Gastrocnemius medialis (tissue), 4 donors: ENCODE data around the gene BNC2. TPM values are rescaled to one million over a fixed set of nuclear protein-coding genes. Genes with fewer than 3 reads are reported as not detected.

ENCODE experiments used
- ATAC-seq, 2 donors: fragments of 150-250 bp; one replicate each; pipeline ENCODE4 v1.9.1; 2016
- DNase-seq, 2 donors: peaks; one replicate each; pipeline ENCODE4 v3.0.0-alpha.2; 2019
- H3K27ac ChIP-seq, 4 donors: fragments of 200-600 bp; sonication (generic); 1 replicate in 1 of 4; 2 replicates in 3 of 4; pipeline ENCODE4 v1.5.1; 2016 to 2018; ENCODE audit warnings: mild to moderate bottlenecking in 2 of 4, moderate library complexity in 1 of 4
- H3K27me3 ChIP-seq, 3 donors: fragments of 200-600 bp; sonication (generic) in 2 of 3; 1 replicate in 1 of 3; 2 replicates in 2 of 3; pipeline versions ENCODE4 v1.5.1 to v1.6.0; 2016 to 2019; ENCODE audit warnings: mild to moderate bottlenecking in 1 of 3, moderate library complexity in 1 of 3
- H3K36me3 ChIP-seq, 2 donors: fragments of 200-600 bp; sonication (generic) in 1 of 2; one replicate each; pipeline ENCODE4 v1.5.1; 2017 to 2018
- H3K4me1 ChIP-seq, 2 donors: fragments of 200-600 bp; sonication (generic) in 1 of 2; one replicate each; pipeline ENCODE4 v1.5.1; 2016 to 2017; ENCODE audit warnings: mild to moderate bottlenecking in 2 of 2
- H3K4me3 ChIP-seq, 4 donors: fragments of 200-600 bp; sonication (generic) in 3 of 4; 1 replicate in 1 of 4; 2 replicates in 3 of 4; pipeline ENCODE4 v1.5.1; 2016 to 2019; ENCODE audit warnings: mild to moderate bottlenecking in 2 of 4
- H3K9me3 ChIP-seq, 3 donors: fragments of 200-600 bp; sonication (generic) in 2 of 3; 1 replicate in 1 of 3; 2 replicates in 2 of 3; pipeline ENCODE4 v1.5.1; 2016 to 2019
- POLR2A ChIP-seq, 2 donors: fragments of 450-650 bp; IDR thresholded peaks; one replicate each; pipeline ENCODE4 v1.6.1; 2017; ENCODE audit warnings: antibody characterized with exemption in 2 of 2, mild to moderate bottlenecking in 2 of 2, moderate library complexity in 2 of 2
- in situ Hi-C, 4 donors: fragments of 200-750 bp; cut with MboI; loops; one replicate each; pipeline versions ENCODE4 v1.15.0 to v1.8.0; 2017; ENCODE audit warnings: low sequenced_read_pairs in 4 of 4
- intact Hi-C: fragments of 100-400 bp; cut with DNase I; formaldehyde crosslinking; loops from one replicate; pipeline ENCODE4 v1.15.1; 2023; ENCODE audit warnings: low total_unique reads
- total RNA-seq, 4 donors: library from RNA; depleted of rRNA; stranded (reverse); fragments of >200 nt; gene quantifications; one replicate each; pipeline versions ENCODE4 v1.1.0 to v1.2.3, GENCODE V29; 2016
- TF ChIP-seq, protein P1 (sequence below), 5 experiments: fragments of 450-650 bp in 3 of 5; fragments of 200-600 bp in 2 of 5; sonication (generic) in 2 of 5; IDR thresholded peaks in 4 of 5; conservative IDR thresholded peaks in 1 of 5; 1 replicate in 4 of 5; 2 replicates in 1 of 5; pipeline ENCODE4 v1.5.1; 2016 to 2019; ENCODE audit warnings: antibody characterized with exemption in 5 of 5, mild to moderate bottlenecking in 3 of 5, moderate library complexity in 3 of 5

Gene BNC2
- total RNA-seq, 4 donors from 2014 or later, result 40.9 to 122 (median 68.7) TPM

DNA sequence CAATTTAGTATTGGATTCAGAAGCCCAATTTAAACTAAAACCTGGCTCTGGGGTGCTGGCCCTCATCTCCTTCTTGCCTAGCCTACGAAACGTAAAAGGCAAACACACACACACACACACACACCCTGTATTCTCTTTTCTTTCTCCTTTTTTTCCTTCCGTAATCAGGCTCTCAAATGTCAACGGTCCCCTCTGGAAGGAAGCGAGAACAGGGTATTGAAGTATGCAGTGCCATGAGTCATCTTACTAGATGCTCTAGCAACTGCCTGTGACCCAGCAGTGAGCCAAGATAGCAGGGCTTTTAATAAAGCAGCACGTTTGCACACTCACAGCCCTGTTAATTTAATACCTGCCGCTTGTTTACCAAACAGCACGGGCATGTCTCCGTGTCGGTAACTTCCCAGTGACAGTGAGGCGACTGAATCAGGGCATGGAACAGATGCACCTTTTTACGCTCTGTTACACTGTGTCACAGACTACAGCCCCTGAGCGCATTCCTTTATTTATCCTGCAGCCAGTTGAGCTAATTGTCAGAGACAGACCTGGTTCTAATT, 243.8 kb downstream of the BNC2 start:
- ATAC-seq (peak; percentile 94 to 95), DNase-seq (peak; percentile 60 to 78)
- TF ChIP-seq POLR2A (IDR thresholded peaks at IDR 0.05), result peak in 1 of 2 donors; percentile 34
- TF ChIP-seq, protein P1, sequence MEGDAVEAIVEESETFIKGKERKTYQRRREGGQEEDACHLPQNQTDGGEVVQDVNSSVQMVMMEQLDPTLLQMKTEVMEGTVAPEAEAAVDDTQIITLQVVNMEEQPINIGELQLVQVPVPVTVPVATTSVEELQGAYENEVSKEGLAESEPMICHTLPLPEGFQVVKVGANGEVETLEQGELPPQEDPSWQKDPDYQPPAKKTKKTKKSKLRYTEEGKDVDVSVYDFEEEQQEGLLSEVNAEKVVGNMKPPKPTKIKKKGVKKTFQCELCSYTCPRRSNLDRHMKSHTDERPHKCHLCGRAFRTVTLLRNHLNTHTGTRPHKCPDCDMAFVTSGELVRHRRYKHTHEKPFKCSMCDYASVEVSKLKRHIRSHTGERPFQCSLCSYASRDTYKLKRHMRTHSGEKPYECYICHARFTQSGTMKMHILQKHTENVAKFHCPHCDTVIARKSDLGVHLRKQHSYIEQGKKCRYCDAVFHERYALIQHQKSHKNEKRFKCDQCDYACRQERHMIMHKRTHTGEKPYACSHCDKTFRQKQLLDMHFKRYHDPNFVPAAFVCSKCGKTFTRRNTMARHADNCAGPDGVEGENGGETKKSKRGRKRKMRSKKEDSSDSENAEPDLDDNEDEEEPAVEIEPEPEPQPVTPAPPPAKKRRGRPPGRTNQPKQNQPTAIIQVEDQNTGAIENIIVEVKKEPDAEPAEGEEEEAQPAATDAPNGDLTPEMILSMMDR (IDR thresholded peaks at IDR 0.05 in 4 of 5, conservative IDR thresholded peaks at IDR 0.05 in 1 of 5), result no peak
- peak overlapping the region in 3 of 4 donors; percentile 9 to 28 (median 19) for H3K4me3 ChIP-seq
- H3K9me3 ChIP-seq, result no peaks in the 10 kb centered on the region
- no peaks in the 10 kb centered on the region for H3K27me3 ChIP-seq
- H3K36me3 ChIP-seq, result no peaks in the 10 kb centered on the region
- in situ Hi-C loops (loop anchor here in 1 of 4 donors (10.0 kb wide), 1 partner anchor 238 kb away; no protein-coding TSS in a partner anchor), intact Hi-C loops (loop anchor here (5.0 kb wide), 1 partner anchor 101 kb away; no protein-coding TSS in a partner anchor)
- peaks cover 22 to 44% of the 10 kb centered on the region in 2 donors for H3K4me1 ChIP-seq
- H3K27ac ChIP-seq, result peak overlapping the region; percentile 72 to 80 (median 79)

DNA sequence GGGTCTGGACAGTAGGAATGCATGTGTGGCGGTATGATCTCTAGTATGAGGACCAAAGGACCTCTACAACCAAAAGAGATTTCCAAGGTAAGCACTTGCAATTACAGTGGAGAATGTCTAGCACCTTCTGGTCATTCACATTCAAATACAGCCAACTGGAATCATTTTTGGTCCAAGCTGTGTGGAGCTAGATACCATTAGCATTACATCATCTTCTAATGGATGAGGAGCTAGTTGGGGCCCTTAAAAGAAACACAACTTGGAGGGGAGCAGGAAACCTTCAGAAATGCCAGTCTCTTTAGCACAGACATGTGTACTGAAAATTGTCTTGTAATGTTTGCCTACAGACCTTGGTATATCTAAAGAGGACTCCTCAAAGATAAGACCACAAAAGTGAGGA, 244.7 kb downstream of the BNC2 start:
- no peaks in the 10 kb centered on the region for H3K36me3 ChIP-seq
- in situ Hi-C loops, result loop anchor here in 1 of 4 donors (10.0 kb wide), 1 partner anchor 239 kb away; no protein-coding TSS in a partner anchor
- peaks cover 22 to 44% of the 10 kb centered on the region in 2 donors for H3K4me1 ChIP-seq
- H3K9me3 ChIP-seq, result no peaks in the 10 kb centered on the region
- H3K27ac ChIP-seq, result peak overlapping the region; percentile 72 to 80 (median 79)
- ATAC-seq (no peak), DNase-seq (no peak)
- no peak overlapping the region for H3K4me3 ChIP-seq
- intact Hi-C loops, result loop anchor here (5.0 kb wide), 1 partner anchor 101 kb away; no protein-coding TSS in a partner anchor
- TF ChIP-seq POLR2A (IDR thresholded peaks at IDR 0.05), result no peak
- TF ChIP-seq, protein P1 (IDR thresholded peaks at IDR 0.05 in 4 of 5, conservative IDR thresholded peaks at IDR 0.05 in 1 of 5), result no peak
- no peaks in the 10 kb centered on the region for H3K27me3 ChIP-seq

DNA sequence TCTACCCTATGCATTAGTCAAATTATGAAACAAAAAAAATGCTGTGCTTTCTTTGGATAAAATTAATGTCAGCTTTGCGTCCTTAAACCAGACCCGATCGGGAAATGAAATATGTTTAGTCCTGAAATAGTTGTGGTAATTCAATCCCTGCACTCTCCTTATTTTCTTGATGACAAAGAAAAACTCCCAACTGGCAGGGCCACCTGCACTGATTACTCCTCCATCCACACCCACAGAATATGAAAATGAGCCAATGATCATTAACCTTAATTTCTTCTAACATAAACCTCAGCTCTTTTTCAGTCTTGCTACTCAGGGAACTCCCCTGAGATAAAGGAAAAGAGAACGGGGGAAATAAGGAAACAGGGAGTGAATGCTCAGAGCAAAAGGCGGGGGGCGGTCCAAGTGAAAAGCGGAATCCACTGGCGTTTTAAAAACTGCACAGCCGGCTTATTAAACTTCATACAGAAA, 245.3 kb downstream of the BNC2 start:
- Histone ChIP-seq H3K4me1 (peaks cover 22 to 44% of the 10 kb centered on the region in 2 donors), H3K27me3 (no peaks in the 10 kb centered on the region), H3K27ac (peak overlapping the region in 3 of 4 donors; percentile 72 to 80 (median 78)), H3K4me3 (peak overlapping the region in 1 of 4 donors; percentile 11), H3K36me3 (no peaks in the 10 kb centered on the region), H3K9me3 (no peaks in the 10 kb centered on the region)
- intact Hi-C loops, result loop anchor here (5.0 kb wide), 1 partner anchor 102 kb away; no protein-coding TSS in a partner anchor
- ATAC-seq (no peak), DNase-seq (no peak)
- no peak for TF ChIP-seq POLR2A (IDR thresholded peaks at IDR 0.05)
- TF ChIP-seq, protein P1 (IDR thresholded peaks at IDR 0.05 in 4 of 5, conservative IDR thresholded peaks at IDR 0.05 in 1 of 5), result no peak
- in situ Hi-C loops, result loop anchor here in 1 of 4 donors (10.0 kb wide), 1 partner anchor 240 kb away; no protein-coding TSS in a partner anchor

DNA sequence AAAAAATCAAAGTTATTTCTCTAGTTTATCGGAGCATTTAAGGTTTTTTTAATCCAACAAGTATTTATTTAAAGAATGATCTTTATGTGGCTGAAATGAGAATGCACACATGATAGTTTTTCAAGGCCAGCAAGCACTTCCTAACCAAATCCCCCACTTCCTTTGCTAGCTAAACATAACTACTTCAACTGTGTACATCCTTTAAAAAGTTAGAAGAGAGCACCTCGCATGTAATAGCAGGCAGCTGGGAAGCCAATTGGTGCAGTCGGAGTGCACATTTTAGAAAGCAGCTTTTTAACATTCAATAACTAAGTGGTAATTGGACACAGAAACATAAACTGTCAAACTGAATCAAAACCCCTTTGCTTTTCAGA, 245.7 kb downstream of the BNC2 start:
- no peak for TF ChIP-seq POLR2A (IDR thresholded peaks at IDR 0.05)
- TF ChIP-seq, protein P1 (IDR thresholded peaks at IDR 0.05 in 4 of 5, conservative IDR thresholded peaks at IDR 0.05 in 1 of 5), result no peak
- intact Hi-C loops, result loop anchor here (5.0 kb wide), 1 partner anchor 103 kb away; no protein-coding TSS in a partner anchor
- H3K36me3 ChIP-seq, result no peaks in the 10 kb centered on the region
- H3K4me1 ChIP-seq, result peaks cover 22 to 44% of the 10 kb centered on the region in 2 donors
- ATAC-seq, result no peak
- no peak for DNase-seq
- H3K27ac ChIP-seq, result peak overlapping the region in 2 of 4 donors; percentile 3 to 78
- no peaks in the 10 kb centered on the region for H3K9me3 ChIP-seq
- peak overlapping the region in 1 of 4 donors; percentile 11 for H3K4me3 ChIP-seq
- in situ Hi-C loops, result loop anchor here in 1 of 4 donors (10.0 kb wide), 1 partner anchor 240 kb away; no protein-coding TSS in a partner anchor
- H3K27me3 ChIP-seq, result no peaks in the 10 kb centered on the region
